Spleen (tissue), 11 donors: Measurements from ENCODE around the gene OSBPL1A. TPM values are rescaled to one million over a fixed set of nuclear protein-coding genes. Genes with fewer than 3 reads are reported as not detected.

Experiments used
- DNase-seq: peaks from one replicate; pipeline ENCODE4 v3.0.0-alpha.2; 2020
- H3K27ac ChIP-seq, 8 donors: fragments of 200-600 bp; sonication (generic) in 7 of 8; 1 replicate in 4 of 8; 2 replicates in 4 of 8; pipeline versions ENCODE4 v1.5.0 to v1.8.0; 2016 to 2021; ENCODE audit warnings: inconsistent platforms in 4 of 8, mild to moderate bottlenecking in 4 of 8, moderate library complexity in 1 of 8
- H3K27me3 ChIP-seq, 7 donors: fragments of 200-600 bp; sonication (generic) in 6 of 7; replicated peaks in 1 of 7; 1 replicate in 4 of 7; 2 replicates in 3 of 7; pipeline versions ENCODE4 v1.5.0 to v1.8.0; 2016 to 2021; ENCODE audit warnings: inconsistent platforms in 3 of 7, mild to moderate bottlenecking in 1 of 7
- H3K36me3 ChIP-seq, 6 donors: fragments of 200-600 bp; sonication (generic) in 5 of 6; 1 replicate in 4 of 6; 2 replicates in 2 of 6; pipeline versions ENCODE4 v1.5.0 to v1.8.0; 2016 to 2021; ENCODE audit warnings: inconsistent platforms in 2 of 6
- H3K4me1 ChIP-seq, 6 donors: fragments of 200-600 bp; sonication (generic) in 5 of 6; 1 replicate in 3 of 6; 2 replicates in 3 of 6; pipeline versions ENCODE4 v1.5.0 to v1.8.0; 2016 to 2021; ENCODE audit warnings: inconsistent platforms in 3 of 6
- H3K4me3 ChIP-seq, 8 donors: fragments of 200-600 bp; sonication (generic) in 7 of 8; 1 replicate in 4 of 8; 2 replicates in 4 of 8; pipeline versions ENCODE4 v1.5.0 to v1.8.0; 2016 to 2021; ENCODE audit warnings: inconsistent platforms in 4 of 8, mild to moderate bottlenecking in 4 of 8, moderate library complexity in 2 of 8
- H3K9me3 ChIP-seq, 8 donors: fragments of 200-600 bp; sonication (generic) in 7 of 8; 1 replicate in 4 of 8; 2 replicates in 4 of 8; pipeline versions ENCODE4 v1.5.0 to v1.8.0; 2016 to 2021; ENCODE audit warnings: inconsistent platforms in 4 of 8
- CTCF ChIP-seq, 11 experiments: fragments of 200-600 bp in 7 of 11; fragments of 450-650 bp in 4 of 11; sonication (generic) in 4 of 11; IDR thresholded peaks in 8 of 11; conservative IDR thresholded peaks in 3 of 11; 1 replicate in 7 of 11; 2 replicates in 4 of 11; pipeline versions ENCODE4 v1.4.0 to v1.8.0; 2016 to 2021; ENCODE audit warnings: antibody characterized with exemption in 11 of 11, inconsistent platforms in 4 of 11, mild to moderate bottlenecking in 1 of 11
- POLR2A ChIP-seq, 3 donors: fragments of 450-650 bp; IDR thresholded peaks; one replicate each; pipeline ENCODE4 v1.5.1; 2017; ENCODE audit warnings: antibody characterized with exemption in 3 of 3, mild to moderate bottlenecking in 1 of 3
- POLR2AphosphoS5 ChIP-seq, 3 donors: sonication (generic); formaldehyde crosslinking; IDR thresholded peaks; one replicate each; pipeline ENCODE4 v1.5.1; 2017; ENCODE audit warnings: antibody characterized with exemption in 3 of 3
- WGBS, 5 donors: extraction: QIAGEN DNeasy Blood & Tissue Kit in 3 of 5; methylation state at CpG; one replicate each; pipeline versions ENCODE4 v1.1.5 to v1.1.7; 2013 to 2018; 5-methylcytosine and 5-hydroxymethylcytosine counted together
- intact Hi-C: fragments of 100-400 bp; cut with DNase I; formaldehyde crosslinking; loops from one replicate; pipeline ENCODE4 v1.15.0; 2023; ENCODE audit warnings: low total_unique reads
- polyA plus RNA-seq, 3 donors: library from polyadenylated mRNA; stranded (reverse); fragments of 200-250 nt; gene quantifications; one replicate each; pipeline ENCODE4 v1.2.1, GENCODE V29; 2013
- total RNA-seq, 7 donors: library from RNA; depleted of rRNA in 3 of 7; stranded (reverse); fragments of >200 nt in 3 of 7; fragmentation: NEBNext Ultra II Directional in 4 of 7; extraction: Animal tissue kit (Norgen Biotek cat#: 25700) in 4 of 7; gene quantifications; one replicate each; pipeline versions ENCODE4 v1.1.0 to v1.2.1, GENCODE V29; 2016 to 2021
- donor health status: healthy with polysubstance abuse.
- donor health status: DM: no; HTN: no; CAD: no; lungs with moderate emphysema.
- donor health status: DM: no; HTN: no; CAD: no.
- donor health status: Bipolar disorder and iron deficiency.
- donor health status: healthy.
- donor health status: DM: no; HTN: no; CAD: no.
- donor health status: DM: yes; HTN: yes; CAD: no.

Gene OSBPL1A
- total and polyA plus RNA-seq, 10 donors: 3.8 to 29.6 (median 22.1) TPM

GRCh38 chr18:24208270-24209035, 189.2 kb downstream of the OSBPL1A start:
- intact Hi-C loops: no loop called here
- DNase-seq: no peak
- no peaks in the 10 kb centered on the region for H3K9me3 ChIP-seq
- no peaks in the 10 kb centered on the region for H3K4me1 ChIP-seq
- H3K27me3 ChIP-seq: no peaks in the 10 kb centered on the region
- TF ChIP-seq POLR2AphosphoS5 (IDR thresholded peaks at IDR 0.05) (no peak), CTCF (IDR thresholded peaks at IDR 0.05 in 8 of 11, conservative IDR thresholded peaks at IDR 0.05 in 3 of 11) (no peak), POLR2A (IDR thresholded peaks at IDR 0.05) (no peak)
- H3K27ac ChIP-seq: no peak overlapping the region
- H3K36me3 ChIP-seq: no peaks in the 10 kb centered on the region
- H3K4me3 ChIP-seq: no peak overlapping the region
- WGBS, 5 donors: 45 to 71% (median 47%) methylated on average over 2 of the region's 2 CpGs

GRCh38 chr18:24204904-24205303, 192.7 kb downstream of the OSBPL1A start:
- no peak overlapping the region for H3K4me3 ChIP-seq
- no peaks in the 10 kb centered on the region for H3K4me1 ChIP-seq
- TF ChIP-seq POLR2A (IDR thresholded peaks at IDR 0.05) (no peak), POLR2AphosphoS5 (IDR thresholded peaks at IDR 0.05) (no peak), CTCF (IDR thresholded peaks at IDR 0.05 in 8 of 11, conservative IDR thresholded peaks at IDR 0.05 in 3 of 11) (no peak)
- no peak overlapping the region for H3K27ac ChIP-seq
- no peaks in the 10 kb centered on the region for H3K27me3 ChIP-seq
- H3K36me3 ChIP-seq: no peaks in the 10 kb centered on the region
- WGBS, 5 donors: 83 to 93% (median 92%) methylated on average over 3 of the region's 3 CpGs
- no peak for DNase-seq
- no peaks in the 10 kb centered on the region for H3K9me3 ChIP-seq
- intact Hi-C loops: no loop called here

- H3K27ac ChIP-seq: no peak overlapping the region
- no peak for DNase-seq
- H3K4me3 ChIP-seq: no peak overlapping the region
- no peaks in the 10 kb centered on the region for H3K9me3 ChIP-seq
- H3K36me3 ChIP-seq: no peaks in the 10 kb centered on the region
- no peaks in the 10 kb centered on the region for H3K27me3 ChIP-seq
- 86 to 96% (median 90%) methylated on average over 8 of the region's 8 CpGs for WGBS, 5 donors
- H3K4me1 ChIP-seq: no peaks in the 10 kb centered on the region
- intact Hi-C loops: no loop called here
- TF ChIP-seq POLR2AphosphoS5 (IDR thresholded peaks at IDR 0.05) (no peak), POLR2A (IDR thresholded peaks at IDR 0.05) (no peak), CTCF (IDR thresholded peaks at IDR 0.05 in 8 of 11, conservative IDR thresholded peaks at IDR 0.05 in 3 of 11) (no peak)
Observed at GRCh38 chr18:24201699-24202687, 195.6 kb downstream of the OSBPL1A start.
